ENCODE results near the gene DLG2.

- TF ChIP-seq, protein P1, sequence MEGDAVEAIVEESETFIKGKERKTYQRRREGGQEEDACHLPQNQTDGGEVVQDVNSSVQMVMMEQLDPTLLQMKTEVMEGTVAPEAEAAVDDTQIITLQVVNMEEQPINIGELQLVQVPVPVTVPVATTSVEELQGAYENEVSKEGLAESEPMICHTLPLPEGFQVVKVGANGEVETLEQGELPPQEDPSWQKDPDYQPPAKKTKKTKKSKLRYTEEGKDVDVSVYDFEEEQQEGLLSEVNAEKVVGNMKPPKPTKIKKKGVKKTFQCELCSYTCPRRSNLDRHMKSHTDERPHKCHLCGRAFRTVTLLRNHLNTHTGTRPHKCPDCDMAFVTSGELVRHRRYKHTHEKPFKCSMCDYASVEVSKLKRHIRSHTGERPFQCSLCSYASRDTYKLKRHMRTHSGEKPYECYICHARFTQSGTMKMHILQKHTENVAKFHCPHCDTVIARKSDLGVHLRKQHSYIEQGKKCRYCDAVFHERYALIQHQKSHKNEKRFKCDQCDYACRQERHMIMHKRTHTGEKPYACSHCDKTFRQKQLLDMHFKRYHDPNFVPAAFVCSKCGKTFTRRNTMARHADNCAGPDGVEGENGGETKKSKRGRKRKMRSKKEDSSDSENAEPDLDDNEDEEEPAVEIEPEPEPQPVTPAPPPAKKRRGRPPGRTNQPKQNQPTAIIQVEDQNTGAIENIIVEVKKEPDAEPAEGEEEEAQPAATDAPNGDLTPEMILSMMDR (IDR thresholded peaks at IDR 0.05): no peak
- no peak for TF ChIP-seq ZFX (IDR thresholded peaks at IDR 0.05; ENCODE audit: borderline replicate concordance)
Observed at GRCh38 chr11:83649528-83649855, 1977.7 kb downstream of the DLG2 start.

Data from 22Rv1 (cell line).